ENCODE measurements around the gene ARHGAP24.
"Not testable (repeated sequence)": the region's sequence is repeated elsewhere in the genome, so short reads cannot be mapped to it uniquely, and the experiment has no call there.

ARHGAP24 gene

DNA sequence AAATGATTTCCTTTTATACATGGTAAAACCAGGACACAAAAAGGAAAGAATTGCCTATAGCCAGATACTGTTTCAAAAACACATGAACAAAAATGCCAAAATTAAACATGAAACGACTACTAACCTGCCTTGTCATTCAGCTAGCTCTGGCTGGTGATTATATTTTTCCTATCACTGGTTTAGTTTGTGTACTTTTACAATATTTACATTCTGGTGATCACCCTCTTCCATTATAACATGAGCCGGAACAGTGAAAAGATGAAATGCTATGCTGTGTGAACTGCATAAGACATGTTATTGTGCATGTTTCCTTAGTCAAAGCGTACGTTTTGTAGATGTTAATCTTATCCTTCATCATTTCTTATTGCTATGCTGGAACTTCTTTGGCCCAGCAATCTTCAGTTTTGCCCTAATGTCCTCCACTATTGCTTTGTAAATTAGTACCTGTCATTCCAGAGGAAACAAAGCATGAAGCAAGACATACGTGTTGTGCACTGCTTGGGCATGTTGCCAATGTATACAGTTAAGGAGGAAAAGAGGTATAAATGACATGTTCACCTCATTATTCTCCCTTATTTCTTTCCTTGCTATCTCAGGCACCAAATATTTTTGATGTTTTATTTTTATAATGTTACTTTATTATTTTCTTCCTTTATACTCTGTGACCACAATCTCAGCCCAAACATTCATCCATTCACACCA, 386.3 kb downstream of the ARHGAP24 start:
- DNase-seq (ENCODE audit: low spot score): no peak

DNA sequence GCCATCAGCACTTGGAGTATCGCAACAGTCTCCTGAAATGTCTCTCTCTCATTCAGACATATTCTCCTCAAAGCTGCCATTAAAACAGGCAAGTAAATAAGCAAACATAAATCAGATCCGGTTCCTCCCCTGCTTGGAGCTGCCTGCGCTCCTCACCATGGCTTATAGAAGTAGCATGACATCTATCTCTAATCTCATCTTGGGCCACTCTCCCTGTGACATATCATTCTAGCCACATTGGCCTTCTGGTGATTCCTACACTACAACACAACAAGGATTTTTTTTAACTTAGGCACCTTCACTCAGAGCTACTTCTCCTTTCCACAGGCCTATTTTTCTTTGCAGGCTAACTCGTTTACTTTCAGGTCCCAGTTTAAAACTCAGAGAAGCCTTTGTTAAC, 387.9 kb downstream of the ARHGAP24 start:
- no peak for DNase-seq (ENCODE audit: low spot score)

- no peak for DNase-seq (ENCODE audit: low spot score)
Observed at GRCh38 chr4:85864259-85865205, 389.6 kb downstream of the ARHGAP24 start.

GRCh38 chr4:85865256-85865655, 390.3 kb downstream of the ARHGAP24 start:
- no peak for DNase-seq (ENCODE audit: low spot score)

GRCh38 chr4:85866508-85866907, 391.6 kb downstream of the ARHGAP24 start:
- no peak for DNase-seq (ENCODE audit: low spot score)

- DNase-seq (ENCODE audit: low spot score): no peak
Observed at GRCh38 chr4:85867271-85867670, 392.3 kb downstream of the ARHGAP24 start.

DNA sequence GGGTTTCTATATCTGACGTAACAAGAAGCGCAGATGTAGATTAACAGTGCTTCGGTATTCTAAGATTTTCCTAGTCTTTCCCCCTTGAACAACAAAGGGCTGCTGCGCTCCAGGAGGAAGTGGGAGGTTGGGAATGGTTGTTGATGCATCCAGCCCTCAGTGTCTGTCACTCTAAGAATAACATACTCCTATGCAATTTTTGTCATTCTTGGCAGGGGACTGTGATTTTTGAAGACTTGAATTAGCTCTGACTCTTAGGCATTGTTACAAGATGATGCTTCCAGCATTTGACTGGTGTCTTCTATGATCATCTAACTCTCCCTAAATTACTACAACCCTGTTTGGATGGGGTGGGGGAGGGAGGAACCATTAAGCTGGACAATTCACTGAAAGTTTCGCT, 394.2 kb downstream of the ARHGAP24 start:
- DNase-seq (ENCODE audit: low spot score): no peak

DNA sequence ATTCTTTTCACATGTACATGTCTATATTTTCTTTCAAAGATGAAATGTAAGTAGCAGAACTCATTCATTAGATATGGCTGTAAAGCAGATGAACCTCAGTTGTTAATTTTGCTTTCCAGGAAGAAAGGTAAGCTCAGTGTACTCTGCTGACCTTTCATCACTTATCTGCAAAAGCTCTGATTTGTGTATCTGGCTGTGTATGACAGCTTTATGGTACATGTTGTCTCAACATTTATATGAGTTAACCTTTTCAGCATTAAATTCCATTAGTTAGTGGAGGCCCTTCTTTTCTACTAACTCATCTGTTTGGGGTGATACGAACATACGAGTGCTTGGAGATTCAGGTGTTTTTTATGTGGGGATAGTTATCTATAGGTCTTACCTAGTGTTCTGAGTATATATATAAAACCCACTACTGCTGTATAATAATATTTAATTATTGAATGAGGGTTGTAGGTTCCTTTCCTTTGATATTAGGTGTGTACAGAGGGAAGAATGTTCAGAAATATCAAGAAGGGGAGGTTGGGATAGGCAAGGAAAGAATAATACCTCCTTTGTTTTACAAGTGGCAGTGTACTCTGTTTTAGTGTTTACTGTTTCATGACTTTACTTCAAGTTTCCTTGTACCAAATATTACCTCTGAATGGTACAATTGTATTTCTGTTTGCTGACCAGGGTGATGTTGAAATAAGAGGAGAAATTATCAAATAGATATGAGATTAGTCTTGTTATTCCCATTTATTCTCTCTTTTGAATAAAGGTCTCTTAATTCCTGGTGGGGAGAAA, 395.5 kb downstream of the ARHGAP24 start:
- DNase-seq (ENCODE audit: low spot score): no peak

DNA sequence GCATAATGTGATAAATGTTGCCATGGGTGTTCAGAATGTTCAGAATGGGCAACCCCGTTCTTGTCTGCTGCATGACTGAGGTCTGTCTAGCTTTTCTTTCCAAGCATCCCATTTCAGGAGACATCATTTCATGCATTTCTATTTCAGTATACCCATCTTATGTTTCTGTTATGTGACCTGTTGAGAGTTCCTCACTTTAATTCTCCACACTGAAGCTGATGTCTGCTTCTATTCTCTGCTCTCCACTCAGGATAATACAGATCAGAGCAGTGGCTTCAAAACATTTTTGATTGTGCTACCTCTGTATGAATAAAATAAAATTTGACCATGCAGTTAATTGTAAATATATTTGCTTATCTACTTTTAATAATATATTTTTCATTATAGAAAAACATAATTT, 398.6 kb downstream of the ARHGAP24 start:
- DNase-seq (ENCODE audit: low spot score): no peak

- DNase-seq (ENCODE audit: low spot score): no peak
Observed at GRCh38 chr4:85879518-85879917, 404.6 kb downstream of the ARHGAP24 start.

- no peak for DNase-seq (ENCODE audit: low spot score)
Observed at GRCh38 chr4:85883180-85883579, 408.2 kb downstream of the ARHGAP24 start.

- DNase-seq (ENCODE audit: low spot score): no peak
Observed at GRCh38 chr4:85884251-85884650, 409.3 kb downstream of the ARHGAP24 start.

DNA sequence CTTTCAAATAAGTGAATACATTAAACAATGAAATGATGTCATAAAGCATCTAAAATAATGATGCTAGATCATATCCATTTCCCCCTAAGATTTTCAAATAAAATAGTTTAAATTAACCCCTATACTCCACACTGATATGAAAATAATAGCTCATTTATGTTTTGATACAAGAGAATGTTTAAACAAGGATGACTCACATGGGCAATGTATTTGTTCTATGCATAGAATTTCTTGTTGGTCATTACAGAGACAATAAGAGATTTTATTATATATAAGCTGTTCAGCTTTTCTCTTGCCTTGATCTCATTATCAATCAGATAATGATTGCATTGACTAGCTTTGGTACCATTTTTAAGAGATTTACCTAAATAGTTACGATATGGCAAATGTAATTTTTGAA, 411.7 kb downstream of the ARHGAP24 start:
- DNase-seq (ENCODE audit: low spot score): no peak

- no peak for DNase-seq (ENCODE audit: low spot score)
Observed at GRCh38 chr4:85889314-85889713, 414.4 kb downstream of the ARHGAP24 start.

GRCh38 chr4:85895755-85896154, 420.8 kb downstream of the ARHGAP24 start:
- no peak for DNase-seq (ENCODE audit: low spot score)

DNA sequence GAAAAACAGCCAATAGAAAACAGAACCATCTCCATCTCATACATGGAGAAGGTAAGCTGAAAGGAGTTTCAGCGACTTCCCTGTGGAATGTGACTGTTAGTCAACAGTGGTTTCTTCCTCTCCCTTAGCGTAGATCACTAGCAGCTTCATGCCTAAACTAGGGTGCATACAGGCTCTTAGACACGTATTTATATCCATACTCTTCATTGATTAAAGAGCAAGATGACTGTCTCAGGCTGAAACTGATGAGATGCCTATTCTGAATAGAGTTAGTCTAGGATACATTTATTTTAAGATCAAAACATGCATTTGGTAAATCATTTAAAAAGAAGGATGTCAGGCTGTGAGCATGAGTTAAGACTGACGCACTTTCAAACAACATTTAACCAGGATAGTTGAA, 423.3 kb downstream of the ARHGAP24 start:
- DNase-seq (ENCODE audit: low spot score): no peak

DNA sequence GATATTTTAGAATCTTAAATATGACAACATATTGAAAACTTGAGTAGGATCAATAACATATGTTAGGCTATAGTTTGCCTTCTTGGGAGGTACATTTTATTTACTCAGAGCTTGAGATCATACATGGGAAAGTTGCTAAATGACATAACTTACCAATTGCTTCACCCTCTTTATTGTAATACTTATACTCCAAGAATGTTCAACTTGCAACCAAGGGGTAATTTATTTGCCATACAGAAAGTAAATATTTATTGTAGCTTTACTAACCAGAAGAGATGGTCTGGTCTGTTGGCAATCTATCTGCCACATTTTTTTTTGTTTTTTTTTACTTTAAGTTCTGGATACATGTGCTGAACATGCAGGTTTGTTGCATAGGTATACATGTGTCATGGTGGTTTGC, 426.6 kb downstream of the ARHGAP24 start:
- no peak for DNase-seq (ENCODE audit: low spot score)

- not testable (repeated sequence) for DNase-seq (ENCODE audit: low spot score)
Observed at GRCh38 chr4:85902647-85903046, 427.7 kb downstream of the ARHGAP24 start.

- no peak for DNase-seq (ENCODE audit: low spot score)
Observed at GRCh38 chr4:85905761-85906160, 430.8 kb downstream of the ARHGAP24 start.

GRCh38 chr4:85907001-85907400, 432.1 kb downstream of the ARHGAP24 start:
- DNase-seq (ENCODE audit: low spot score): no peak

DNA sequence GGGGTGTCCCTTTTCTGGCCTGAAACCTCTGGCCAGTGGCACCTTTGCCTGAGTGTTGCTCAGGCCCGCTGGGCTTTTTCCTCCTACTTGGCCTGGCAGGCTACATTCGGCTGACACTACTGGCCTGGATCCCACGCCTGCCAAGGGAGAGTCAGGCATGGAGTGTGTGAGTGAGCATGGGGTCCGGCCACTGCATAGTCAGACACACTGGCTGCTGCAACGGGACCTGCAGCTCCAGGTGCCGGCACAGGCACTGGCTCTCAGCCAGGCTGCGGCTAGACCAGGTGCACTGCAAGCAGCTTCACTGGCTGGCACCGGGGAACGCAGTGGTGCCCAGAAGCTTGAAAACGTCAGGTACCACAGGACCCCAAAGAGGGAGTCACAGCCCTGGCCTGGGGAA, 434.9 kb downstream of the ARHGAP24 start:
- no peak for DNase-seq (ENCODE audit: low spot score)

- no peak for DNase-seq (ENCODE audit: low spot score)
Observed at GRCh38 chr4:85910985-85911384, 436.0 kb downstream of the ARHGAP24 start.
